ENCODE measurements around the gene IL4R. TPM values are rescaled to one million over a fixed set of nuclear protein-coding genes. Genes with fewer than 3 reads are reported as not detected.

Gene IL4R
- total and polyA plus RNA-seq, 7 donors = 2.1 to 9.6 (median 6.5) TPM

GRCh38 chr16:27312580-27313421 is 973 bp upstream of the IL4R start:
- H3K4me1 ChIP-seq = no peaks in the 10 kb centered on the region
- H3K9me3 ChIP-seq = no peaks in the 10 kb centered on the region
- H3K27ac ChIP-seq = peak overlapping the region; percentile 85
- ATAC-seq (no peak), DNase-seq (no peak)
- 71 to 72% (median 71%) methylated on average over 11 of the region's 11 CpGs for WGBS, 3 donors
- no peaks in the 10 kb centered on the region for H3K36me3 ChIP-seq (ENCODE audit: insufficient read depth in 1 of 2, low read depth in 1 of 2)
- peak overlapping the region; percentile 77 for H3K4me3 ChIP-seq
- H3K27me3 ChIP-seq (ENCODE audit: insufficient read depth in 3 of 3, low read length in 2 of 3) = peaks cover 0 to 33% (median 7%) of the 10 kb centered on the region in 3 donors
- intact Hi-C loops (cut with DNase I) = no loop called here
- no peak for TF ChIP-seq CTCF (IDR thresholded peaks at IDR 0.05)

GRCh38 chr16:27314161-27314723 is 468 bp downstream of the IL4R start:
- Histone ChIP-seq H3K4me3 (peak overlapping the region; percentile 77), H3K36me3 (ENCODE audit: insufficient read depth in 1 of 2, low read depth in 1 of 2) (no peaks in the 10 kb centered on the region), H3K27ac (peak overlapping the region; percentile 85), H3K27me3 (ENCODE audit: insufficient read depth in 3 of 3, low read length in 2 of 3) (peaks cover 0 to 36% (median 7%) of the 10 kb centered on the region in 3 donors), H3K4me1 (no peaks in the 10 kb centered on the region), H3K9me3 (no peaks in the 10 kb centered on the region)
- intact Hi-C loops (cut with DNase I) = no loop called here
- TF ChIP-seq CTCF (IDR thresholded peaks at IDR 0.05) = no peak
- WGBS, 3 donors = 0 to 1% (median 1%) methylated on average over 39 of the region's 39 CpGs
- peak; percentile 37 to 51 (median 44) for ATAC-seq
- DNase-seq = peak; percentile 54 to 66

- H3K9me3 ChIP-seq = no peaks in the 10 kb centered on the region
- no peaks in the 10 kb centered on the region for H3K4me1 ChIP-seq
- peaks cover 0 to 36% (median 7%) of the 10 kb centered on the region in 3 donors for H3K27me3 ChIP-seq (ENCODE audit: insufficient read depth in 3 of 3, low read length in 2 of 3)
- DNase-seq = no peak
- no peak for ATAC-seq
- intact Hi-C loops (cut with DNase I) = no loop called here
- no peaks in the 10 kb centered on the region for H3K36me3 ChIP-seq (ENCODE audit: insufficient read depth in 1 of 2, low read depth in 1 of 2)
- peak overlapping the region; percentile 77 for H3K4me3 ChIP-seq
- peak overlapping the region; percentile 85 for H3K27ac ChIP-seq
- WGBS, 3 donors = 63 to 82% (median 79%) methylated on average over 2 of the region's 2 CpGs
- TF ChIP-seq CTCF (IDR thresholded peaks at IDR 0.05) = no peak
Measured at GRCh38 chr16:27314986-27315332, 1.2 kb downstream of the IL4R start.

- H3K27ac ChIP-seq = peak overlapping the region; percentile 85
- H3K36me3 ChIP-seq (ENCODE audit: insufficient read depth in 1 of 2, low read depth in 1 of 2) = no peaks in the 10 kb centered on the region
- ATAC-seq (peak; percentile 29 to 63 (median 60)), DNase-seq (peak; percentile 60 to 64)
- no peak for TF ChIP-seq CTCF (IDR thresholded peaks at IDR 0.05)
- peaks cover 0 to 36% (median 7%) of the 10 kb centered on the region in 3 donors for H3K27me3 ChIP-seq (ENCODE audit: insufficient read depth in 3 of 3, low read length in 2 of 3)
- peak overlapping the region; percentile 77 for H3K4me3 ChIP-seq
- H3K9me3 ChIP-seq = no peaks in the 10 kb centered on the region
- H3K4me1 ChIP-seq = no peaks in the 10 kb centered on the region
- WGBS, 3 donors = 48 to 59% (median 51%) methylated on average over 9 of the region's 9 CpGs
- intact Hi-C loops (cut with DNase I) = no loop called here
Measured at GRCh38 chr16:27315333-27316037, 1.7 kb downstream of the IL4R start.

Measured in psoas muscle (tissue), 8 donors.